Glomerular endothelial cell (primary cell): ENCODE measurements around the gene AFF3. TPM values are rescaled to one million over a fixed set of nuclear protein-coding genes. Genes with fewer than 3 reads are reported as not detected.

Experiments
- DNase-seq: peaks from one replicate; pipeline ENCODE4 v3.0.0-alpha.2; 2011; ENCODE audit warnings: low read depth, low spot score; ENCODE audit errors: extremely low read depth
- total RNA-seq: library from RNA; depleted of rRNA; stranded (reverse); fragments of >200 nt; gene quantifications from 2 replicates; pipeline ENCODE4 v1.2.3, GENCODE V29; 2015

The AFF3 gene
- total RNA-seq, 1 donor from 2014 or later: 4.6 TPM

DNA sequence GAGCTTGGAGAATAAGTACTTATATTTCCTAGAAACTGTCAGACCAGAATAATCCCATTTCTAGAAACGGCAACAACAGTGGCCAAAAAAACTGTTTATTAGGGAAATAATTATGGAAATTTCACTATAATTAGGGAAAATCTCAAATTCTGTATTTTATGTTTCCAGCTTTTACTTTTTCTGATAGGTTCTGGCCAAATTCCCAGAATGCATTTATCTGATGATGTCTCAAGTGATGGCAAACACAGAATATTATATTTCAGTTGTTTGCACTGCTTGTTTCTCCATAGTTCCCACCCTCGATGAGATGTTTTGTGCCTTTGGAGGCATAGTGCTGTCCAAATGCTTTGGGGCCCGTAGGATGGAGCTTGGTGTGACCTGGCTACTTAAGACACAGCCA, 66.9 kb downstream of the AFF3 start:
- DNase-seq: no peak

DNA sequence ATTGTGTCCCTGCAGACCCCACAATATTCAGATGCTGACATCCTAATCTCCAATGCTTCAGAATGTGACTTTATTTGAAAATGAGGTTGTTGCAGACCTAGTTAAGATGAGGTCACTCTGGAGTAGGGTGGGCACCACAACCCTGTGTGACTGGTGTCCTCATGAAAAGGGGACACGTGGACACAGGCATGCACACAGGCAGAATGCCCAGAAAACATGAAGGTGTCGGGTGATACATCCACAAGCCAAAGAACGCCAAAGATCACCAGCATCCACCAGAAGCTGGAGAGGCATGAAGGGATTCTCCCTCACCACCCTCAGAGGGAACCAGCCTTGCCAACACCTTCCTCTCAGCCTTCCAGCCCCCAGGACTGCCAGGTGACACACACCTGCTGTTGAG, 69.3 kb downstream of the AFF3 start:
- no peak for DNase-seq

DNA sequence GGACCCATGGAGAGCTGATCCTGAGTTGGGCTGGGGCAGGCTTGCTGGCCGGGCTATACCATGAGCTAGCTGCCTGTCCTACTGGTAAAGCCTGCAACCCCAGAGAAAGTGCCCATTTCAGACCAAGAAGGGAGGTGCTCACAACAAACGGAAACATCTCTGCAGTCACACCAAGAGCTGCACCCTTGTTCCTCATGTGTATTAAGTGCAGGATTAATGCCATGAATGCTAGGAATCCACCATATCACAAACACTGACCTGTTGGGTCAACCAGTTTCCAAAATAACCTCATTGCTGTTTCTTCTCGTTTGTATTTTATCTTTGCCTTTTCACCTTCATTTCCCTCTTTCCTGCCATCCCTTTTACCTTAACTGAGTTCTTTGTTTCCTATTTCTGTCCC, 69.9 kb downstream of the AFF3 start:
- no peak for DNase-seq

- no peak for DNase-seq
Observed at GRCh38 chr2:100071335-100072043, 70.9 kb downstream of the AFF3 start.

GRCh38 chr2:100070078-100070477, 72.3 kb downstream of the AFF3 start:
- no peak for DNase-seq

DNA sequence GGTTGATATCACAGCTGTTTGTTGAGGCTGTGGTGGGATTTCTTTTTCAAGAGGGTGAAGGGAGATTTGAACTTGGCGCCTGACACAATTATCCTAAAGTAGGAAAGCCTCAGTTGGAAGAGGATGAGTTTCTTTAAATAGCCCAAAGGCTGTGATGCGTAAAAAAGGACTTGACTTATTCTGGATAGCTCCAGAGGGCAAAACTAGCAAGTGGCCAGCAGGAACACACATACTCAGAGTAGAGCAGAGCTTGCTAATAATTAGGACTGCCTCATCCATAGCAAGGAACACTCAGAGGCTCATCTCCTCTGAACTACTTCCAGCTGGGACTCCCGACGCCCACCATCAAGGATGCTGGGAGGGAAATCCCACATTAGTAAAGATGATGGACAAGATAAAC, 74.0 kb downstream of the AFF3 start:
- no peak for DNase-seq

DNA sequence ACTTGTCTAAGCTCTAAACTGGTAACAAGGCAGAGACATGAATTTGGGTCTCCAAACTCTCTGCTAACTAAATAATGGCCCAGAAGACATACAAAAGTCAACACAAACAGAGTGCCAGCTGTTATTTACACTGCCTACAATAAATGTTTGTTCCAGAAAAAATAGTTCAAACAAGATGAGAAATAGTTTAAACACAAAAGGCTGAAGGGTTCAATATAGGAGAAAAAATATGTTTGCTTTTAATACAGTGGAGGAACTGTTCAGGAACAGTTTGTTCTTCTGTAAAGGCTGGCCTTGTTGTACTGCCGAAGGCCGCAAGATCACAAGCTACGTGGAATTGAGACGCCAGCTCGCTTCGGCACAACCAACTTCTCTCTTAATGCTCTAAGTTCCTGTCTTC, 74.6 kb downstream of the AFF3 start:
- no peak for DNase-seq

GRCh38 chr2:100066856-100067255, 75.5 kb downstream of the AFF3 start:
- no peak for DNase-seq

- DNase-seq: no peak
Observed at GRCh38 chr2:100066246-100066645, 76.1 kb downstream of the AFF3 start.

DNA sequence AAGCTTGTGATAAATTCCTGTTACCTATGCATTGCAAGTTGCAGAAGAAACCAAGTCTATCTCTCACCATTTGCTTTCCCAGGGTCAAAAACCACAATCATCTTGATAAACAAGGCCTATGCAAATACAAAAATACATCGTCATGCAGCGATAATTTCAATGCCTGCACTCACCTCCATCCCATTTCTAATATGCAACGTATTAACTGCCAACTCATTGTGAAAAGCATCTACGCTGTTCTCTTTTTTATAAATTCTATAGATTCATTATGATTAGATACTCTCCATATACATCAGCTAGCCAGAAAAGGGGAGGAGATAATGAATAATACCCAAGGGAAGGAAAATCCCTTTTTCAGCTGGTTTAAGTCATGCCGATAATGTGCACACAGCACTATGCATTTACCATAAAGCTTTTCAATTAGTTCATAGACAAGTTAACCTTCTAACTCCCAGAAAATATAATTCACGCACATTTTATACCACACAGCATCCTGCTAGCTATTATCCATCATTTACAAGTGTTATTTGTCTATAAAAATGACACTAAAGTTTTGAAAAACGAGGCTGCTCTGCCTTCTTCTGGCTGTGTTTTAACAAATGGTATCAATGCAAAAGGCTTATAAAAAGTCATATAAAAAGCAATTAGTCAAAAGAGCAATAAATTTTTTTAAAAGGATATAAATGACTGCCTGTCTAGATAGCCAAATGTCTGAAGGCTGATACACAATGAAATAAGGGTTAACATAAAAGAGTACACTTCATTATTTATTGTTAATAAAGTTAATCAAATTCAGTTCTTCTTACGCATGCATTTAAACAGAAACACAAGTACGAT, 77.6 kb downstream of the AFF3 start:
- no peak for DNase-seq

DNA sequence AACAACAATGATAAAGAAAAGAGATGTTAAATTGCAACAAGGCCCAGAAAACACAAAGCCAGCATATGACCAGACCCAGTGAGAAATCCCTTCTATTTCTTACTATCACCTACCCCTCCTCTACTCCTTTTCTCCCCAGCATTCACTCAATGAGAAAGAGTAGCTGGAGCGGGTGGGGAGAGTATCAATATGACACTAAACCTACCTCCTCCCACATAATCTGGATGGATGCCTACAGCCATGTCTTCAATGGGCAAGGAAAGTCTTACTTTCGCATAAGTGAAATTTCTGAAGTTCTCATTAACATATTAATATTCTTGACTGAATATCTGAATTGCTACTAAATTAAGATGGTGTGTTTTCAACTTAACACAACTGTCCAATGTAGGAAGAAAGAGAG, 78.2 kb downstream of the AFF3 start:
- DNase-seq: no peak

- no peak for DNase-seq
Observed at GRCh38 chr2:100063459-100063953, 78.9 kb downstream of the AFF3 start.

DNA sequence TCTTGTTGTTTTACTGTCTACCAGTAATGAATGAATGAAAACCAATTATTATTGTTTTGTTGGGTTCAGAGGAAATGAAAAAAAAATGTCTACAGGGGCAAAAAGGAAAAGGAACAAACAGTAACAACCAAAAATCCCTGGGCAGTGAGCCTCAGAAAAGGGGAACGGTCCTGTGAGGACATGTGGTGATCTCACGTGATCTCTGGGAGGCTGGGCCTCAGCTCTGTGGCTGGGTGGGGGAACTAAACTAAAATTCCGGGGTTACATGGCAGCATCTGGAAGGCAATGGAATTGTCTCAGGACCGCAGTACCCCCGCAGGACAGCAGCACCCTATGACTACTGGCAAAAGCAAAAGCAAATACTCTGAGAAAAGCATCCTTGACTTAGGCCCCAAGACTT, 80.1 kb downstream of the AFF3 start:
- no peak for DNase-seq

DNA sequence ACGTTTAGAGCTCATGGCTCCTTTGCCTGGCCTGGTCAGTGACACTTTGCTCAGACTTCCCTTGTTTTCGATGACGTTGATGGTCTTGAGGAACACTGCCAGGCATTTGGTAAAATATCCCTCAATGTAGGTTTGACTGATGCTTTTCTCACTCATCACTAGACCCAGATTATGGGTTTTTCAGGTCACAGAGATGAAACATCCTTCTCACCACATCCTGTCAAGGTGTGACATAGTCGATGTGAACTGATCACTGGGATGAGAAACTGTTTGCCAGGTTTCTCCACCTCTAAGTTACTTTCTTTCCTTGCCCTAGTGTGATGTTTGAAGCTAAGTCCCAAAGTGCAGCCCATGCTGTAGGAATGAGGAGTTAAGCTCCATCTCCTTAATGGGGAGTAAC, 81.5 kb downstream of the AFF3 start:
- DNase-seq: no peak

- DNase-seq: no peak
Observed at GRCh38 chr2:100059638-100060037, 82.8 kb downstream of the AFF3 start.

- no peak for DNase-seq
Observed at GRCh38 chr2:100057901-100058261, 84.5 kb downstream of the AFF3 start.

DNA sequence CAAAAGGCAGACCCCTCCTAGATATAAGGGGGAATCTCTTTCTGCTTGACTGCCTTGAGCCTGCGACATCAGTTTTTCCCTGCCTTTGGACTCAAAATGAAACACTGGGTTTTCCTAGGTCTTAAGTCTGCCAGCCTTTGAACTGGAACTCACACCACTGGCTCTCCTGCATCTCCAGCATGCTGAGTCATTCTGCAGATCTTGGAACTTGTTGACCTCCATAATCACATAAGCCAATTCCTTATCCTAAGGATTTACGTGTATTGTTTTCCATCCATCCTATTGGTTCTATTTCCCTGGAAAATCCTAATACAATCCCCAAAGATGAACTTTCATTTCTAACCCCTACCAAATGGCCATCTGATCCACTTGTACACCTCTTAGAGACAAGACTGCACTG, 88.0 kb downstream of the AFF3 start:
- no peak for DNase-seq

DNA sequence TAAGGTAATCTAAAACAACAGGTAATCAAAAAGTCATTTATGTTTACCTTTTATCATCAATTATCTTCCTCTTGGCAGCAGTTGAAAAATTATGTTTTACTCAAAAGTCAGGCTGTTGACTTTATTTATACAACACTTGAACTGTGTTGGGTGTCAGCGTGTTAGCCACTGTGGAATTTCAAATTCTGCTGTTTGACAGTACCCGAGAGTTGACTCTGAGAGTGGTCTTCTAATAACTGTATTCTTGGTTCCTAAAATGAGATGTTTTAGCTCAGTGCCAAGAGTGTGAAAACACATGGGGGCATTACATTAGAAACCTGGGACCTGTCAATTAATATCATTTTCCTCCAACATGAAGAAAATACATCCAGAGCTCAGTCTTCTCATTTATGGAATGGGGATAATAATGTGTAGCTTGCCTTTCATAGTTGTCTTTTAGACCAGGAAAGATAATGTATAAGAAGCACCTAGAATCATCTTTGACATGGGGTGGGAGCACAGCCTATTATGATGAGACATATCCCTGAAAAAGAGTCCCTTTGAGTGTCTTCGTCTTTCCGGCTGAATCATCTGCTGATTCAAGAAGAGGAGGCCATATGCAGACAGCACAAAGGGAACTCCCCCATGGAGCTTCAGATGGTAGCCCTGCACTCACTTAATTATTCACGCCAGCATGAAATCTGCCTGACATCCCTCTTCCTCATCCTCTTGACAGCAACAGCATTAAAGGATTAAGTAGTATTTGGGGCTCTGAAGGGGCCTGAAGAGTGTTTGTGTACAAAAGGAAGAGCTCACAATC, 89.1 kb downstream of the AFF3 start:
- no peak for DNase-seq

DNA sequence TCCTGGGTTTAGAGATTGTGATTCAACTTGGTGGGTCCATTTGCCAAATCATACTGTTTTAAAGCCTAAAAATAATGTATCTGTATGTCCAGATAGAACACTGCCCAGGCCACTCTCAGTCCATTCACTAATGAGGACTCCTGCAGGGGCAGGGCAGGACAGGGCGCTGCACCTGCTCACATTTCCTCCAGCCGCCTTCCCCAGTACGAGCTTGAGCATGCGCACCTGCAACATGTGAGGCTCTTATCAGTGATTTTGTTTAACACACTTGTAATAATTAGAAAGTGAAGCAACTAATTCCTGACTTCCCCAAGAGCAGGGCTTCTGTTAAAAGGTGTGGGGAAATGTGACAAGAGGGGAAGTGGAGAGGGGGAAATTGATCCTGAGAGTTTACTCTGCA, 89.7 kb downstream of the AFF3 start:
- no peak for DNase-seq

- DNase-seq: no peak
Observed at GRCh38 chr2:100051253-100051652, 91.1 kb downstream of the AFF3 start.

- no peak for DNase-seq
Observed at GRCh38 chr2:100050685-100051084, 91.7 kb downstream of the AFF3 start.
